ENCODE results near the gene PCDH9. TPM values are rescaled to one million over a fixed set of nuclear protein-coding genes. Genes with fewer than 3 reads are reported as not detected.

Gene PCDH9
- total RNA-seq, 6 donors from 2014 or later: 3.1 to 19.4 (median 7.8) TPM

DNA sequence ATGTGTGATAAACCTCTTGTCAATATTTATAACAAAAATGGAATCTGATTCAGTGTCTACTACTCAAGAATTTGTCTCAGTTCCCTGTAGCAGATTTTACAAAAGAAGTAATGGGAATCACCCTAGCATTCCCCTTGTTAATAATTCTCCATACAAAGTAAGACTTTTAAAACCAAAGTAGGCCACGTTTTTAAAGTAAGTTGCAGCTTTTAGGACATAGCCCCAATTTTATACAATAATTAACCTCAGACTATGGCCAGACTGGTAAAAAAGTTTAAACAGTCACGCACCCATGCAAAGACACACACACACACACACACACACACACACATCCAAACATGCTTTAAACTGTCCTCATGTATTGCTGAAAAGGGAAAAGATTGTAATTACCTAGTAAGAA lies 589.9 kb downstream of the PCDH9 start:
- ATAC-seq (ENCODE audit: low FRiP score in 2 of 2): no peak
- Histone ChIP-seq H3K4me1 (no peaks in the 10 kb centered on the region), H3K27me3 (no peaks in the 10 kb centered on the region), H3K4me3 (no peak overlapping the region), H3K27ac (no peak overlapping the region), H3K36me3 (no peaks in the 10 kb centered on the region), H3K9me3 (no peaks in the 10 kb centered on the region)
- no peak for DNase-seq
- TF ChIP-seq POLR2AphosphoS5 (IDR thresholded peaks at IDR 0.05) (no peak), POLR2A (IDR thresholded peaks at IDR 0.05) (no peak), EP300 (IDR thresholded peaks at IDR 0.05) (no peak)
- TF ChIP-seq, protein P1, sequence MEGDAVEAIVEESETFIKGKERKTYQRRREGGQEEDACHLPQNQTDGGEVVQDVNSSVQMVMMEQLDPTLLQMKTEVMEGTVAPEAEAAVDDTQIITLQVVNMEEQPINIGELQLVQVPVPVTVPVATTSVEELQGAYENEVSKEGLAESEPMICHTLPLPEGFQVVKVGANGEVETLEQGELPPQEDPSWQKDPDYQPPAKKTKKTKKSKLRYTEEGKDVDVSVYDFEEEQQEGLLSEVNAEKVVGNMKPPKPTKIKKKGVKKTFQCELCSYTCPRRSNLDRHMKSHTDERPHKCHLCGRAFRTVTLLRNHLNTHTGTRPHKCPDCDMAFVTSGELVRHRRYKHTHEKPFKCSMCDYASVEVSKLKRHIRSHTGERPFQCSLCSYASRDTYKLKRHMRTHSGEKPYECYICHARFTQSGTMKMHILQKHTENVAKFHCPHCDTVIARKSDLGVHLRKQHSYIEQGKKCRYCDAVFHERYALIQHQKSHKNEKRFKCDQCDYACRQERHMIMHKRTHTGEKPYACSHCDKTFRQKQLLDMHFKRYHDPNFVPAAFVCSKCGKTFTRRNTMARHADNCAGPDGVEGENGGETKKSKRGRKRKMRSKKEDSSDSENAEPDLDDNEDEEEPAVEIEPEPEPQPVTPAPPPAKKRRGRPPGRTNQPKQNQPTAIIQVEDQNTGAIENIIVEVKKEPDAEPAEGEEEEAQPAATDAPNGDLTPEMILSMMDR (IDR thresholded peaks at IDR 0.05): no peak
- 81% methylated on average over 2 of the region's 2 CpGs for WGBS, 2 donors

DNA sequence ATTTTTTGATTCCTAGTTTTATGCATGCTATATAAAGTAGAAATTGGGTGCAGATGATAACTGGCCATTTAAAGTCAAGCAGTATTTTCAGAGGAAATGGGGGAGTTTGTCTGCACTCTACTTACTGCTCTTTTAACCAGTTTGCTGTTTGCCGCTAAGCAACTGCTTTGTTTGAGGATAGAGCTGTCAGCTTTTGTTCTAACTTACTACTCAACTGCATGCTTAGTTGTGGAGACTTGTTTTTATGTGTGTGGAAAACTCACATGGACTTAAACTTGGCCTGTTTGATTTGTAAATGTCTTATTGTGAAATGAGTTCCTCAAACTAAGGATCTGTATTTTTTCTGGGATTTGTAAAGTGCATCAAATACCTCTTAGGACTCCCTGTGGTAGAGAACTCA lies 591.1 kb downstream of the PCDH9 start:
- Histone ChIP-seq H3K27ac (no peak overlapping the region), H3K27me3 (no peaks in the 10 kb centered on the region), H3K9me3 (no peaks in the 10 kb centered on the region), H3K4me1 (no peaks in the 10 kb centered on the region), H3K36me3 (no peaks in the 10 kb centered on the region), H3K4me3 (no peak overlapping the region)
- no peak for ATAC-seq (ENCODE audit: low FRiP score in 2 of 2)
- TF ChIP-seq, protein P1 (IDR thresholded peaks at IDR 0.05): no peak
- TF ChIP-seq POLR2A (IDR thresholded peaks at IDR 0.05): no peak
- no peak for TF ChIP-seq POLR2AphosphoS5 (IDR thresholded peaks at IDR 0.05)
- no peak for TF ChIP-seq EP300 (IDR thresholded peaks at IDR 0.05)
- WGBS, 2 donors: 87 to 91% methylated on average over 1 of the region's 1 CpG
- no peak for DNase-seq

DNA sequence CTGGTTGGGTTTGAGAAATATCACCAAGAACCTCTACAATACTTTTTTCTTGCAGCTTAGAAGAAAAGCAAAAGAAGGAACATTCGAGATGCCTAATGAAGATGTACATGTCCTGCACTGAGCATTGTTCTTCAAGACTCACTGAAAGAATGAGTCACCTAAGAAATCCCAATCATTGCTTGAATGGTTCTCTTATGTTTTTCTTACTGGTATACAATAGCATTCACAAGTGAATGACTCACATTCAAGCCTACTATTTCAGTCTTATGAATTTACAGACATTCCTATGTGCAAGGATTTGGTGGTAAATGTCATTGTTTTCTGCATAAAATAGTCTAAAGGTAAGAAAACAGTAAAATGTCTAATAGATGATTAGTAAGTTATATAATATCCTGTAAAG lies 594.6 kb downstream of the PCDH9 start:
- no peaks in the 10 kb centered on the region for H3K27me3 ChIP-seq
- WGBS, 2 donors: 71 to 78% methylated on average over 1 of the region's 1 CpG
- TF ChIP-seq EP300 (IDR thresholded peaks at IDR 0.05): no peak
- H3K36me3 ChIP-seq: no peaks in the 10 kb centered on the region
- H3K4me1 ChIP-seq: no peaks in the 10 kb centered on the region
- DNase-seq (no peak), ATAC-seq (ENCODE audit: low FRiP score in 2 of 2) (no peak)
- H3K4me3 ChIP-seq: no peak overlapping the region
- no peaks in the 10 kb centered on the region for H3K9me3 ChIP-seq
- no peak overlapping the region for H3K27ac ChIP-seq

DNA sequence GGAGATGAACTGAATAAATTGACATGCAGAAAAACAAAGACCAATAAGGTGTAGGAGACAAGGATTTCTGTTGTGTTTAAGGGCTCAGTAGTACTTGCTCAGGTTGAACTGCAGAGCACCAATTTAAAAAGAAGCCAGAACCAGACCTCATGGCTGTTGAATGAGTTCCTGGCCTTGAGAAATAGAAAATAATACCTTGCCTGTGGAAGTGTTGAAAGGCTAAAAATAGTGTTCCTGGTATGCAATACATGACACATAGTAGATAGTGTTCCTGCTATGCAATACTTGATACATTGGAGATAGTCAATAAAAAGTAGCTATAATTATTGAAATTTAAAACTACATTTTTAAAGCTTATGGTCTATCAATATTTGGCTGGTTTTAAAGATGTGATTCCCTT lies 595.8 kb downstream of the PCDH9 start:
- H3K36me3 ChIP-seq: no peaks in the 10 kb centered on the region
- H3K4me3 ChIP-seq: no peak overlapping the region
- ATAC-seq (ENCODE audit: low FRiP score in 2 of 2) (no peak), DNase-seq (no peak)
- H3K9me3 ChIP-seq: no peaks in the 10 kb centered on the region
- H3K27me3 ChIP-seq: no peaks in the 10 kb centered on the region
- TF ChIP-seq, protein P1 (IDR thresholded peaks at IDR 0.05): no peak
- TF ChIP-seq POLR2A (IDR thresholded peaks at IDR 0.05): no peak
- no peak for TF ChIP-seq POLR2AphosphoS5 (IDR thresholded peaks at IDR 0.05)
- no peak for TF ChIP-seq EP300 (IDR thresholded peaks at IDR 0.05)
- H3K4me1 ChIP-seq: no peaks in the 10 kb centered on the region
- H3K27ac ChIP-seq: no peak overlapping the region

DNA sequence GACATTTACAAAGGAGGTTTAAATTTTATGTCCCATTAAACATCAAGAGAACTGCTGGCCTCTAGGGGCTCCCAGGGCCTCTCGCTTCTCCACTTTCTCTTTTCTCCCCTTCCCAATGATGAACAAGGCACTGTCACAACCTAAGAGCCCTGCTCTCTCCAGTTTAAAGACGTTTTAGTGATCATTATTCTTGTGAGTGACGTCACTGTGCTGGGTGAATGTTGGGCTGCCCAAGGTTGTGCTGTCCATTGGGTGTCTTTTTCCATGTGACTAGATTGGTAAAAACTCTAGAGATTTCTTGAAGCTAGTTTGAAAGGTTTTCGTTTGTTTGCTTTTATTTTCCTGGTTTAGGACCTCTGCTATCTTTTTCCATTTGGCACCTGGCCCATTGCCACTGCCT lies 602.6 kb downstream of the PCDH9 start:
- H3K27me3 ChIP-seq: no peaks in the 10 kb centered on the region
- H3K36me3 ChIP-seq: no peaks in the 10 kb centered on the region
- DNase-seq: no peak
- TF ChIP-seq POLR2A (IDR thresholded peaks at IDR 0.05): no peak
- TF ChIP-seq POLR2AphosphoS5 (IDR thresholded peaks at IDR 0.05): no peak
- TF ChIP-seq EP300 (IDR thresholded peaks at IDR 0.05): no peak
- TF ChIP-seq, protein P1 (IDR thresholded peaks at IDR 0.05): no peak
- H3K27ac ChIP-seq: no peak overlapping the region
- ATAC-seq (ENCODE audit: low FRiP score in 2 of 2): no peak
- no peaks in the 10 kb centered on the region for H3K9me3 ChIP-seq
- H3K4me3 ChIP-seq: no peak overlapping the region
- H3K4me1 ChIP-seq: no peaks in the 10 kb centered on the region
- 62 to 77% methylated on average over 4 of the region's 4 CpGs for WGBS, 2 donors

Data from upper lobe of left lung (tissue), 6 donors.